SK-N-SH treated with all-trans-retinoic acid at 6 μM for 48 hours (cell line): ENCODE results near the gene RIN3.

Experiments used
- ARNTL ChIP-seq: fragments of 450-650 bp; formaldehyde crosslinking; IDR thresholded peaks from 2 replicates; pipeline ENCODE4 v1.5.0; 2020; ENCODE audit warnings: low read depth, mild to moderate bottlenecking, moderate library complexity, borderline replicate concordance
- CREB5 ChIP-seq: fragments of 250-450 bp; sonication (Bioruptor Pico); IDR thresholded peaks from 2 replicates; pipeline ENCODE4 v1.5.1; 2020; ENCODE audit warnings: low read depth, mild to moderate bottlenecking, moderate library complexity
- ESRRG ChIP-seq: fragments of 250-450 bp; sonication (Bioruptor Pico); IDR thresholded peaks from 2 replicates; pipeline ENCODE4 v1.6.1; 2021; ENCODE audit warnings: mild to moderate bottlenecking
- GLIS3 ChIP-seq: fragments of 250-450 bp; sonication (Bioruptor Pico); IDR thresholded peaks from 2 replicates; pipeline ENCODE4 v1.5.0; 2020; ENCODE audit warnings: mild to moderate bottlenecking, moderate library complexity
- OSR1 ChIP-seq: fragments of 250-450 bp; sonication (Bioruptor Pico); IDR thresholded peaks from 2 replicates; pipeline ENCODE4 v1.8.0; 2022; ENCODE audit warnings: moderate library complexity, mild to moderate bottlenecking, inconsistent platforms
- PATZ1 ChIP-seq: fragments of 250-450 bp; sonication (Bioruptor Pico); IDR thresholded peaks from 2 replicates; pipeline ENCODE4 v1.8.0; 2020; ENCODE audit warnings: mild to moderate bottlenecking, moderate library complexity, borderline replicate concordance
- TSHZ2 ChIP-seq: fragments of 250-450 bp; sonication (Bioruptor Pico); IDR thresholded peaks from 2 replicates; pipeline ENCODE4 v1.5.0; 2020; ENCODE audit warnings: mild to moderate bottlenecking, moderate library complexity
- ZNF70 ChIP-seq: fragments of 450-650 bp; formaldehyde crosslinking; IDR thresholded peaks from 2 replicates; pipeline ENCODE4 v1.5.0; 2020; ENCODE audit warnings: mild to moderate bottlenecking, moderate library complexity

GRCh38 chr14:92683041-92683440 lies 169.5 kb downstream of the RIN3 start:
- TF ChIP-seq ESRRG (no peak), PATZ1 (CRISPR knock-in tag) (no peak), CREB5 (no peak), OSR1 (CRISPR knock-in tag) (no peak), GLIS3 (CRISPR knock-in tag) (no peak), ARNTL (CRISPR knock-in tag) (no peak), TSHZ2 (no peak), ZNF70 (CRISPR knock-in tag) (no peak)
